GM12892 (cell line): ENCODE data around the gene NOVA2.

Experiments
- POLR2A ChIP-seq: IDR thresholded peaks from 2 replicates; pipeline ENCODE4 v1.6.1; 2011; ENCODE audit warnings: low read depth, low read length, control low read depth
- POLR2AphosphoS5 ChIP-seq: IDR thresholded peaks from 2 replicates; pipeline ENCODE4 v1.6.1; 2011; ENCODE audit warnings: low read depth, low read length, control low read depth
- TAF1 ChIP-seq: IDR thresholded peaks from 2 replicates; pipeline ENCODE4 v1.6.1; 2011; ENCODE audit warnings: low read depth, mild to moderate bottlenecking, control low read depth, low read length, borderline replicate concordance

DNA sequence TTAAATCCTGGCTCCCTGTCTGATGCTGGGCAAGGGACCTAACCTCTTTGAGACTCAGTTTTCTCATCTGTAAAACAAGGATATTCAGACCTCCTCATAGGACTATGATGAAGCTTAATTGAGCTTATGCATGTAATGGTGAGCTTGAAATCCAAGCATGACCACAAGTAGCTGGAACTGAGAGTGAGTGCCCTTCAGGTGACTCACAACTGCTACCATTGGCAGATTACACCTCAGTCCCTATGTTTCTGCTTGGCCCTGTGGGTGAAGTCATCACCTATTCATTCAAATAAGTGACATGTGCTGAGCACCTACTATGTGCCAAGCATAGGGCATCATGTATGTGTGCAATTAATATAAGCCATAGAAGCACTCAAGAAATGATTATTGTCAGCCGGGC, 25.7 kb downstream of the NOVA2 start:
- no peak for TF ChIP-seq POLR2A
- TF ChIP-seq TAF1, result no peak
- TF ChIP-seq POLR2AphosphoS5, result no peak
